ENCODE measurements around the gene CNGA1.

DNA sequence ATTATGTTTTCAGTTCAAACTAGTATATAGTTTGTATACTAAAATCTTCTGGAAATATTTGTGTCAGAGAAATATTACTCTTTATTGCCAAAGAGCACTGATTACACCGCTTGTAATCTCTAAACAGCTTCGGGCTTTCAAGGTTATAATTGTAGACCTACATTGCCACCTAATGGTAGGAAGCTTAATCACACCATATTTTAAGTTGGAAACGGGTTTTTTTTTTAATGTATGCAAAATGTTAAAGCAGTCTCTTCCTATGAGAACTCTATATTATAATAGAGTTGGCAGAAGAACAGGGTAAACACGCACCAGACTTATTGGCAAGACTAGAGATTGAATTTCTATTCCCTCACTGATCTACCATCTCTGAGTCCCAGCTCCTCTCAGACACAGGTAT lies 82.6 kb downstream of the CNGA1 start:
- TF ChIP-seq GATA2 (IDR thresholded peaks at IDR 0.05; ENCODE audit: low read depth, low read length) (no peak), GATA3 (IDR thresholded peaks at IDR 0.05; ENCODE audit: low read depth, low read length) (no peak)

All from SH-SY5Y (cell line).